ENCODE measurements around the gene HLA-DRA.

The HLA-DRA gene

DNA sequence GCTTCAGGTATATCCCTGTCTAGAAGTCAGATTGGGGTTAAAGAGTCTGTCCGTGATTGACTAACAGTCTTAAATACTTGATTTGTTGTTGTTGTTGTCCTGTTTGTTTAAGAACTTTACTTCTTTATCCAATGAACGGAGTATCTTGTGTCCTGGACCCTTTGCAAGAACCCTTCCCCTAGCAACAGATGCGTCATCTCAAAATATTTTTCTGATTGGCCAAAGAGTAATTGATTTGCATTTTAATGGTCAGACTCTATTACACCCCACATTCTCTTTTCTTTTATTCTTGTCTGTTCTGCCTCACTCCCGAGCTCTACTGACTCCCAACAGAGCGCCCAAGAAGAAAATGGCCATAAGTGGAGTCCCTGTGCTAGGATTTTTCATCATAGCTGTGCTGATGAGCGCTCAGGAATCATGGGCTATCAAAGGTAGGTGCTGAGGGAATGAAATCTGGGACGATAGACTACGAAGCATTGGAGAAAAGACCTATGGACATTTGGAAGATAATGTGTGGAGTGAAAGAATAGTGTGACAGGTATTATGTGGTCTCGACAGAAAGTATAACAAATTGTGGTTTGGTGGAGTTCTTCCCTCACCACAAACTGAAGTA, at the start of gene HLA-DRA:
HLA-DRA (plus strand) TSS at position 286 of the 613 bp plus-strand sequence; CDS start at position 350, 64 bp downstream.
- no peak for DNase-seq
- intact Hi-C loops (cut with DNase I) = no loop called here

DNA sequence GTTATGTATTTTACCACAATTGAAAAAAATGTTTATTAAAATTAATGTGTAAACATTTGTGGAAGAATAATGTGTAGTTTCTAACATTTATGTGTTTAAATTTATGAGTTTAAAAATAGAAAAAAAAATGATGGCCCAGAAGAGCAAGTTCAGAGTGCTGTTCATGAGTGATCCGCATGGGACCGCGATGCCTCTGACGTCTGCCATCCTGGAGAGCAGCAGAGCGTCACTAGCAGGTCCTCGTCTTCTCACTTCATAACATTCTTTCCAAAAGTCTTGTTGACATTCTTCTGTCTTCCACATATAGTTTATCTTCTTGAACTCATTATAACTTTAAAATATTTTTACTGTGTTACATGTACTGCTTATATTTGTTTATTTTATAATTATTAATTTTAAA, 48.2 kb upstream of the HLA-DRA start:
- intact Hi-C loops (cut with DNase I) = no loop called here

DNA sequence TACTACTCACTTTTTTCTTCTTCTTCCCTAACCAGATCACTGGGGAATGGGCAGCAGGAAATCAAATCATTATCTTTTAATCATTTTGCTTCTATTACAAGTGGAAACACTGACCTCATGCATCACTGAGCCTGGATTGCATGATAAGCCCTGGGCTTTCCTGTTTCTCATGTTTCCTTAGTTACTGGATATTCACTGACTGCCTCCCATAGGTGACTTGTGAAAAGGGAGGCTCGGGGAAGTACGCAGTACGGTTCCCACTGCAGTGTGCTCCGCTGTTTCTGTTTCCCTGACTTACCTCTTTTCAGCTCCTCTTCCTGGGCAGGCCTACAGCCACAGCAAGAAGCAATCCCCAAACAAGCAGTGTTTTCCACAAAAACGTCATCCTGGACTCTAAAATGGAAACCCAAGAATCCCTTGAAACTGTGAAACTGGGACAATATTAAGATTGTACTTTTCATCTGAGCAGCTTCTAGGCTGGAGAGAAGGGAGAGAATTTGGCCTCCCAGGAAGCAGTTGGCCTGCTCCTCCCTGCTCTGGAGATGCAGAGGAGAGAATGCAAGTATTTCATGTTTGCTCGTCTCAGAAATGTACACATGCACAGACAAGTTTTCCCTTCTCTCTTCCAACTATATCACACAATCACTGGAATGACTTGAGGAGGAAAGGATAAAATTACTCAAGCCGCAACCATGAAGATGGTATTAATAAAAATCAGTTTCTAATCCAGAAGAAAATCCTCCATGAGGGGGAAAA, 45.8 kb upstream of the HLA-DRA start:
- DNase-seq = no peak
- intact Hi-C loops (cut with DNase I) = no loop called here

More for the DNA sequence above, 48.2 kb upstream of the HLA-DRA start:
- no peak for DNase-seq

DNA sequence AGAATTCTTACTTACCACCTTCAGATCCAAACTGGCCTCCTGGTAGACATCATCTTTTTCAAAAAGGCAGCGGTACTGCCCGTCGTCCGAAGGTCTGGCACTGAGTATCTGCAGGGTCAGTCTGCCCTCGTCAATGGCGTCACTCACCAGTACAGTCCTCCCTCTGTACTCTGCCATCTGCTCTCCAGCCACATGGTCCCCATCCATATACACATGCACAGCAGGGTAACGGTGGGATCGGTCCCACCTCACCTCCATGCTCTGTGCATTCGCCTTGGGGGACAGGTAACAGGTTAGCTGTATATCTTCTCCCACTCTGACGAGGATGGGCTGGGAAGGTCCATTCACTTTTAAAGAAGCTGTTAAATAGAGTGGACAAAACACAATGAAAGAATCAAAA, 43.7 kb upstream of the HLA-DRA start:
- intact Hi-C loops (cut with DNase I) = no loop called here
- no peak for DNase-seq

DNA sequence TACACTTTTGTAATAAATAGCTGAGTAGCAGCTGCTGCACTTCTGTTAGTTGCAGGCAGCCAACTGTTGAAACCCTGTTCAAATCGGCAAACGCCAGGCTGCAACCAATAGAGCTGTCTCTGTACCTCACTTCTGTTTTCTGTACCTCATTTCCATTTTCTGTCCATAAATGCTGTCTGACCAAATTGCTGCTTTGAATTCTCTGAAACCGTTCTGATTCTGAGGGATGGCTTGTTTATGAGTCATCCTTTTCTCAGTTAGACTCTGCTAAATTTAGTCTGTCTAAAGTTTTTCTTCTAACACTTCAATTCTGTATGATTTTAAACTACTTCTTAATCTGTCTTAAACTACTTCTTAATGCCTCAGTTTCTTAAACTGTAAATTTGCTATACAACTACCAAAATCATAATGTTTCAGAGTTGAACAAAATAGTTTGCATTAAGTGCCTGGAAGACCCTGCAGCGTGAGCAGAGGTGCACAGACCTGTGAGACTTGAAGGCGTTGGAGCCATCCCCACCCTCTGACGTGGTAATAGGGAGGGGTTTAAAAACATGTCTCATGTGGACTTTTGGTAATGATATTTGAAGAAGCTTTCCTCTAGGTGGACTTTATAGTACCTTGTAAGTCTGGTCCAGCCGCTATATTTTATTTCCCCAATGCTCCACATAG, 42.3 kb upstream of the HLA-DRA start:
- no peak for DNase-seq
- intact Hi-C loops (cut with DNase I) = no loop called here

DNA sequence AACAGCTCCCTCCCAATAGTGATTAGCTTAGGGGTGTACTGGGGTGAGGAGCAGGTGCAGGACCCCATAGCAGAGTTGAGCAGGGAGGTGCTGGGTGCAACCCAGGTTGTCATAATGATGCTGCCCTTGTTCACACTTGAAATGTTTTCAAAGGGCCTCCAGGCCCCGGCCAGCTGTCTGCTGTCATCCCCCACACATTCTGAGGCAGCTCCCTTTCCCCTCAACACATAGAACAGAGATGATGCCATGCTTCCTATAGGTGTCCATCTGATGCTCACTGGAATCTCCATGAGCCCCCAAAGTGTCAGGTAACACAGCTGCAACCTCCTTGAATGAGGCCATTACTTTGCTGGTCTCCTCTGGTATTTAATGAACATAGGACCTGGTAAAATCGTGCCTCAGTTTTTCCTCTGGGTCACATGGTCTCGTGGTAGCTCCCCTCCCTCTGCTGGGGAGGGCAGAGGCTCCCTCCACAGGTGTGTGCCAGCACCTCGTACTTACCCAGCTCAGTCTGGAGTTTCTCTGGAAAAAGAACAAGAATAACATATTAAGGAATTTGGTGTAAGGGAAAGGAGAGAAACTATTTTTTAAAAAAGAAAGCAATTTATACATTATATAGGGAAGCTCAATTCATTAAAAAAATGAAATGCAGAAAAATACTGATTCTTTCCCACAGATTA, 38.3 kb upstream of the HLA-DRA start:
- intact Hi-C loops (cut with DNase I) = no loop called here
- DNase-seq = no peak

DNA sequence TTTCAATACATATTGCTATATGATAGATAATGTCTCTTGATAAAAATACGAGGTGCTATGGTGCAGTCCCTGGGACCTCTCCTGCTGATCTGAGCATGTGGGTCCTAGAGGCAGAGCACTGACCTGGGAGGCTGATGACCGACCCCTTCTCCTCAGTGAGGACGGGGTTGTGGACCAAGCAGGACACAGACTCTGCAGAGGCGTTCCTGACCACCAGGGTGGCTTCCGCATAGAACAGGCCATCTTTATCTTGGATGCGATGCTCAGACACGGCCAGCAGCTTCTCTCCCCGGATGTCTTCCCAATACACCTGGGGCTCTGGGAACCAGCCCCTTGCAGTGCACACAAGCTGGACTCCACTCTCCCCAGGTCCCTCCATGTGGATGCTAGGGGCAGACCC, 36.9 kb upstream of the HLA-DRA start:
- intact Hi-C loops (cut with DNase I) = no loop called here
- no peak for DNase-seq

DNA sequence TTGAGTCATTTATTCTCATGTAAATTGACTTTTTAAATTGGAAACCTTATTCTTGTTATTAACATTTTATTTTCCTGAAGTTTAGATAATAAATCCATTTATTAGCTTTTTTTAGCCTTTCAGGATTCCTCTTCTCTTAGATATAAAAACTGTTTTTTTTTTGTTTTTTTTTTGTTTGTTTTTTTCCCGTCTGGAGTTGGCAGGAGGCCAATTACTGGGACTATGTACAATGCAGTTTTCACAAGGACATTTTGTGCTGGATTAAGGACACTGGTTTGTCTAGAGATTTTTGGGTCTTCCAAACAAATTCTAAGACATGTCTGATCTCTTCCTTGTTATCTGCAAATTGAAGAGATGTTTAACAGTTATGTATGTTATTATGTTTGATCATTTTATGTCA, 34.0 kb upstream of the HLA-DRA start:
- intact Hi-C loops (cut with DNase I) = no loop called here
- no peak for DNase-seq

DNA sequence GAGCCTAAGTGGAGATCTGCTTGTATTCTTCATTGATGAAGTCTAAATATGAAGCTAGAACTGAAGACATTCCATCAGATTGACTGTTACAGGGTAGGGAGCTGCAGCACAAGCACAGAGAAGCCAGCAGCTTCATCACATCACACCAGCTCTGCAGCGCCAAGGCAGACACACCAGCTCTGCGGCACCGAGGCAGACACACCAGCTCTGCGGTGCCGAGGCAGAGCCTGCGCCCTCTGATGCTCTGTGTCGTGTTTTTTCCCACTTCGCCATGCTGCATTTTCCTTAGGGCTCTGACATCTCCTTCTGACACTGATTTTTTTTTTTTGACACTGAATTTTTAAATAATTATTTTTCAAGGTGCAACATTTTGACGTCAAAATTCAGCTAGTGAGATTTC, 33.5 kb upstream of the HLA-DRA start:
- no peak for DNase-seq
- intact Hi-C loops (cut with DNase I) = no loop called here

DNA sequence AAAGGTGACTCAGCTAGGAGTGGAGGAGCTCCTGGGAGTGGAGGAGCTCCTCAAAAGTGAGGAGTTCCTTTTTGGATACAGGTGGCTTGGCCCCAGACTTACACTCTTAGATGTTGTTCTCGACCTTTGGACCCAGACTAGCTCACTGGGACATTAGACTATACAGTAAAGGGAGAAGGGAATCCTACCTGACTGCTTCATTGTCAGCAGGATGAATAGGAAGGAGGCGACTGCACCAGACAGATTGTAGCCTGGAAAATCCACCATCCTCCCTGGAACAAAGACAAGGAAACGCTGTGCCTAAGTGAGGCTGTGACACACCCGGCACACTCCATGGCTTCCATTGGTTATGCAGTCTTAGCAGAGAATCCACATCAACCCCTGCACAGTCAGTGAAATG, 32.8 kb upstream of the HLA-DRA start, which contains the start of gene BTNL2:
BTNL2 (minus strand) TSS at position 325 of the 400 bp plus-strand sequence; CDS start at position 267, 58 bp downstream.
- intact Hi-C loops (cut with DNase I) = no loop called here
- no peak for DNase-seq

DNA sequence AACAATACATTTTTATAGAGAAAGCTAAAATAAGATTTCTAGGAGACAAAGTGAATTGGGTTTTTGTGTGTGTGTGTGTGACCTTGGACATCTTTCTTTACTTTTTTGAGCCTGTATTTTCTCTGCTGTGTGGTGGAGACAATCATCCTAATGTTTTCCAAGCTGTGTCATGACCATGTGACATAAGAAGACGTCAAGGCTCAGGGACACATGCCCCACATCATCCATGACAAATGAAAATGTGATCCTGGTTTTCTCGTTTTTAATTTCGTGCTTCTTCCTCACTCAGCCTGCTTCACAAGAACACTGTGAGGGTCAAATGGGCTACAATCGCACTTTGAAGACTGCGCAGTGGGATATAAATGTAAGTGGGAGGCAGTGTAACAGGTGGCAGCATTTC, 28.8 kb upstream of the HLA-DRA start:
- intact Hi-C loops (cut with DNase I) = loop anchor here (5.0 kb wide), 1 partner anchor 169 kb away; no protein-coding TSS in a partner anchor
- DNase-seq = no peak

DNA sequence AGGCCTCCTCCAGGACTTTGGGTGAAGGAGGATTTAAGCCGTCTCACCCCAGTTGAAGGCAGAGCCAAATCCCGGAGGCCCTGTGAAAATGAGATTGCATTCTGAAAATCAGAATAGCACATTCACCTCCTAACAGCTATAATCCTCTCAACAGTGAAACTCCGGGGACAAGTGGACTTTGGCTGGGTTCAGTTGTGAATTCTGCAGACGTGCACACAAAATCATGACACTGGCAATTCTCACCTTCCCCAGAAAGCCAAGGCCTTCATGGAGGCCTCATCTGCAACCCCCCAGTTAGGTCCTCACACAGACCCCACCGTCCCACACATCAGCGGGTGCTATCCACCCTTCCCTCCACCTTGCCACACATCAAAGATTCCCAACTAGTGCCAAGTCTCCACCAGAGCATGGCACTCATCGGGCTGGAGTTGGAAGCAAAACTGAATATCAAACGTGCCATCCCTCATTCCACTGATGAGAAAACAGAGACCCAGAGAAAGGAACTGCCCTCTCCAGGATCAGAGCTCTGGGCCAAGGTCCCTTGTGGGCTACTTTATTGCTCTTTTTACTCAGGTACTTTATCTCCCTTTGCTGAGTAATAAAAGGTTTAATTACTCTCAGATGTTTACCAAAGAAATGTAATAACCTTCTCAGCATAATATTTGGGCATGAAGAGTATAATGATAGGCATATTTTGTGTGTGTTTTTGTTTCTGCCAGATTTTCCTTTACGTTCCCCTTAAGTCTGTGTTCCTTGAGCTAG, 27.9 kb upstream of the HLA-DRA start:
- intact Hi-C loops (cut with DNase I) = loop anchor here (2.0 to 5.0 kb wide), 2 partner anchors 169 to 289 kb away; no protein-coding TSS in a partner anchor
- DNase-seq = no peak

DNA sequence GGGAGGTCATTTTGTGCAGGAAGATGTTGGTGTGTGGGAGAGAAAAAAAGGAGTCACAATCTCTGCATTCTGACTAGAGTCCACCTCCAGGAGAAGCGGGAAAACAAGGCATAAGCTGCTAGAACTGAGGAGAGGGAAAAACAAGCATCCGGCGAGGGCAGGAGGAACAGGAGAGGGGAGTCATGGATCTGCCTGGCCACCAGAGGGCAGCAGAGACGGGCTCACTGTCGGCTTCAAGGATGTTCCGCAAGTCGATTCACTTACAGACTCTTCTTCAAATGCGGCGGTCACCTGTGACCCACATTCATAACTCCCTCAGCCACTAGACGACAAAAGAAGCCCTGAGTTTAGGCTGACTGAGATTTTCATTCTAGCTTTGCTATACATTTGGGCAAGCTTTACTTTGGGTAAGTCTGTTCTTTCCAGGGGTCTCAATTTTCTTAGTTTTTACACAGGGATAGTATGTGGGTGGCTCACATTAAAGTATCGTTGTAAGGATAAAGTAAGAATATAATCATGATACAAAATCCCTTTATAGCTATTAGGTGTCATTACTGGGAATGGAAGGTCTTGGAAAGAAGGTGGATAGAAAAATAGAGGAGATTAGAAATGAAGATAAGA, 26.1 kb upstream of the HLA-DRA start:
- intact Hi-C loops (cut with DNase I) = loop anchor here (1.0 to 5.0 kb wide), 3 partner anchors 171 to 384 kb away; no protein-coding TSS in a partner anchor
- peak; percentile 57 to 96 (median 82) for DNase-seq

DNA sequence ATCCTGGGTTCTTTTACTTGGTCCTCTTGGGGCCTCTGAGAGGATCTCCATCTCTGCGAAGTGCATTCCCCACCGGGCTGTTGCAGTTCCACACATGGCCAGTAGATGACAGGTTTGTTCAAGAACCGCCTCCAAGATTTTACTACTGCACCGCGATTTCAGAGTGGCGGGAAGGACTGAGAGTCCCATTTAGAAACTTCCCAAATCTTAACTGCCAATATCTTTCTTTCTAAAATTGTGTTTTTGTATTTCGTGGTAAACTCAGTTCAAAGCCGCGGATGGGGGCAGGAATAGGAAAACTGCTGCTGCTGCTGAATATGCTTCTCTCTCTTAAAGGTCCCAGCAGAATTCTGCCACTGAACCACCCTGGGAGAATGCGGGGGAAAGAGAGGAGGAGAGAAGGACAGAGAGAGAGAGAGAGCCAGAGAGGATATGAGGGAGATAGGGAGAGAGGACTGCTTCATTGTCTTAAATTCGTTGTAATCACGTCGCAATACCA, 24.1 kb upstream of the HLA-DRA start:
- intact Hi-C loops (cut with DNase I) = loop anchor here (5.0 kb wide), 1 partner anchor 452 kb away; no protein-coding TSS in a partner anchor

DNA sequence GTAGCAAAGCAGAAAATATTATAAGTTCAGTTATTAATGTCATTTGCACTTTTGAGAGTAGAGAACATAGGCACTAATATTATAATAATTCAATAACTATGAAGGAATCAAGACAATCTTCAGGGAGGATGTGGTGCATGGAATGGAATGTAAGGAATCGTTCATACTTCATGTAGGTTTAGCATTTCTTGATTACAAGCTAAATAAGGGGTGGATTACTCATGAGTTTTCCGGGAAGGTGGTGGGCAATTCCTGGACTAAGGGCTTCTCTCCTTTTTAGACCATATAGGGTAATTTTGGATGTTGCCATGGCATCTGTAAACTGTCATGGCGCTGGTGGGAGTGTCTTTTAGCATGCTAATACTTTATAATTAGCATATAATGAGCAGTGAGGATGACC, 23.7 kb upstream of the HLA-DRA start:
- no peak for DNase-seq
- intact Hi-C loops (cut with DNase I) = loop anchor here (5.0 kb wide), 1 partner anchor 451 kb away; no protein-coding TSS in a partner anchor

More for the DNA sequence above, 24.1 kb upstream of the HLA-DRA start:
- DNase-seq = peak; percentile 27 to 93 (median 74)

DNA sequence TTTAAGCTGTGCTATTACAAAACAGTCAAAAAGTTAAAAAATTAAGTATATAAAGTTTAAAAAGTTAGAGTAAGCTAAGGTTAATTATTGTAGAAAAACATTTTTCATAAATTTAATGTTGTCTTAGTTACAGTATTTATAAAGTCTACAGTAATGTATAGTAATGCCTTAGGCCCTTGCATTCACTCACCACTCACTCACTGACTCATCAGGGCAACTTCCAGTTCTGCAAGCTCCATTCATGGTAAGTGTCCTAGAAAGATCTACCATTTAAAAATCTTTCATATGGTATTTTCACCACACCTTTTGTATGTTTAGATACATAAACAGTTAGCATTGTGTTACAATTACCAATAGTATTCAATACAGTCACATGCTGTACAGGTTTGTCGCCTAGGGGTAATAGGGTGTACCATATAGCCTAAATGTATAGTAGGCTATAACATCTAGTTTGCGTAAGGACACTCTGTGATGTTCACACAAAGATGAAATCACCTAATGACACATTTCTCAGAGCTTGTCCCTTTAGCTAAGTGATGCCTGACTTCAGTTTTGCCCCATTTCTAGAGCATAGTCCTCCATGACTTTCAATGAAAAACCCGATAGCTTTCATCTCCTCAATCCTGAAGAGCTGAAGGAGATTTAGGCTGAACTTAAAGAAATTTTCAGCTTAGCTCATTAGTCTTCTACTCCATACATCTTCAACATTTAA, 14.9 kb upstream of the HLA-DRA start:
- intact Hi-C loops (cut with DNase I) = no loop called here
- DNase-seq = no peak

DNA sequence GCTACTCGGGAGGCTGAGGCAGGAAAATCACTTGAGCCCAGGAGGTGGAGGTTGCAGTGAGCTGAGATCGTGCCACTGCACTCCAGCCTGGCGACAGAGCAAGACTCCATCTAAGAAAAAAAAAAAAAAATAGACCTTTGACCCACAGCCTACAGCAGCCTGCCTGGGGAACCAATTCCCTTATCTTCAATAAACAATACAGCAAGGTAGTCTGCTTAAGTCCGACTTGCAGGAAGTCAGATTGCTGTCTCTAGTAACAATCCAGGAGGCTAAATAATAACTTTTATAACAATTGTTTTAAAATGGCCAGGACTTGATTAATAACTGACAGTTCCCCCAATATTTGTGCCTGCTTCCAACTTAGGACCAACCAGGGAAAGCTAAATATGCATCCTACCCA, 13.3 kb upstream of the HLA-DRA start:
- intact Hi-C loops (cut with DNase I) = no loop called here
- no peak for DNase-seq

DNA sequence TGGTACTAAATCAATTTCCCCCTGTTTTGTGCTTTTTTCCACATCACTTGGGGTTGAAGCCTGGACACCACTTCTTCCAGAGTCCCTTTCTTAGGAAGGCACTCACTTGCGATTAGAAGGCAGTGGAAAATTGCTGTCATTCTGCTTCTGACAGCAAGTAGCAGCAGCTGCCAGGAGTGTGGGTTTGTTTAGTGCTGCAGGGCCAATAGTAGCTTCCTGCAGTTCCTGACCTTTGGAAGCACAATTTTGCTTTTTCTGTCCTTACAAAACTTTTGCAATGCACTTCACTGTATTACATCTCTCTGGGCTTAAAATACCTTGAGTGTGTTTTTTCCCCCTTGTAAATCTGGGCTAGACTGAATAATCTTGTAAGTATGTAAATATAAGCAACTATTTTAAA, 12.5 kb upstream of the HLA-DRA start:
- DNase-seq = no peak
- intact Hi-C loops (cut with DNase I) = no loop called here

Measured in posterior cingulate gyrus (tissue), 11 donors.